Thyroid gland (tissue), 4 donors: ENCODE measurements around the gene KNOP1.

ENCODE experiments used
- POLR2A ChIP-seq, 2 donors: fragments of 450-650 bp; IDR thresholded peaks; one replicate each; pipeline ENCODE4 v1.6.1; 2017; ENCODE audit warnings: antibody characterized with exemption in 2 of 2, mild to moderate bottlenecking in 2 of 2, moderate library complexity in 1 of 2
- TF ChIP-seq, protein P1 (sequence below), 6 experiments: fragments of 200-600 bp in 3 of 6; fragments of 450-650 bp in 3 of 6; sonication (generic) in 3 of 6; IDR thresholded peaks; one replicate each; pipeline ENCODE4 v1.5.1; 2016 to 2019; ENCODE audit warnings: antibody characterized with exemption in 6 of 6, mild to moderate bottlenecking in 2 of 6, inconsistent platforms in 1 of 6, moderate library complexity in 1 of 6

DNA sequence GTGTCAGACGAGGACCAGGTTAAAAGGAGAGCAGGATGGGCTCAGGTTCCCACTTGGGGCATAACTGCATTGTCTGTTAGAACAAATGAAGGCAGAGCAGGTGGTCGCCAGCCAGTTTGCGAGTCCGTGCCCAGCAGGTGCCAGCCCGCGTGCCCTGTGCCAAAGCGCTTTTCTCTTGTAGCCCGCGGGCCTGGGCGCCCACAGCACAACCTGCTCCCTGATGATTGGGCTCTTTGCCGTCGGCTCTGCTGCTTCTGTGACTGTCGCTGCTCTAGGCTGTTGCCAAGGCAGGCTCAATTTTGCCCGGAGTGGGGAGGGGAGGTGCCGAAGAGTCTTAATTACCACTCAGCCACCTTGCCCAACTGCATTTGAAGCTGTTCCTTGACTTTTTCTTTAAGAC is 21.1 kb downstream of the KNOP1 start:
- TF ChIP-seq, protein P1, sequence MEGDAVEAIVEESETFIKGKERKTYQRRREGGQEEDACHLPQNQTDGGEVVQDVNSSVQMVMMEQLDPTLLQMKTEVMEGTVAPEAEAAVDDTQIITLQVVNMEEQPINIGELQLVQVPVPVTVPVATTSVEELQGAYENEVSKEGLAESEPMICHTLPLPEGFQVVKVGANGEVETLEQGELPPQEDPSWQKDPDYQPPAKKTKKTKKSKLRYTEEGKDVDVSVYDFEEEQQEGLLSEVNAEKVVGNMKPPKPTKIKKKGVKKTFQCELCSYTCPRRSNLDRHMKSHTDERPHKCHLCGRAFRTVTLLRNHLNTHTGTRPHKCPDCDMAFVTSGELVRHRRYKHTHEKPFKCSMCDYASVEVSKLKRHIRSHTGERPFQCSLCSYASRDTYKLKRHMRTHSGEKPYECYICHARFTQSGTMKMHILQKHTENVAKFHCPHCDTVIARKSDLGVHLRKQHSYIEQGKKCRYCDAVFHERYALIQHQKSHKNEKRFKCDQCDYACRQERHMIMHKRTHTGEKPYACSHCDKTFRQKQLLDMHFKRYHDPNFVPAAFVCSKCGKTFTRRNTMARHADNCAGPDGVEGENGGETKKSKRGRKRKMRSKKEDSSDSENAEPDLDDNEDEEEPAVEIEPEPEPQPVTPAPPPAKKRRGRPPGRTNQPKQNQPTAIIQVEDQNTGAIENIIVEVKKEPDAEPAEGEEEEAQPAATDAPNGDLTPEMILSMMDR (IDR thresholded peaks at IDR 0.05) = no peak
- TF ChIP-seq POLR2A (IDR thresholded peaks at IDR 0.05) = no peak
